ENCODE measurements around the gene REN. TPM values are rescaled to one million over a fixed set of nuclear protein-coding genes. Genes with fewer than 3 reads are reported as not detected.

Gene REN
- total RNA-seq, 1 experiment from 2014 or later: not detected

- peaks cover 23% of the 10 kb centered on the region for H3K27me3 Mint-ChIP-seq (ENCODE audit: low read depth)
Observed at GRCh38 chr1:204170494-204171155, 4.5 kb upstream of the REN start.

More at GRCh38 chr1:204170494-204171155, 4.5 kb upstream of the REN start:
- H2AFZ ChIP-seq (ENCODE audit: low read length): no peak overlapping the region
- no peak overlapping the region for H3T11ph ChIP-seq (ENCODE audit: low read length)
- no peak overlapping the region for H3K27ac Mint-ChIP-seq
- H4K5ac ChIP-seq (ENCODE audit: insufficient read length, low read depth, low read length): no peak overlapping the region
- H2BK120ac ChIP-seq (ENCODE audit: low read depth, low read length, poor library complexity, severe bottlenecking): no peak overlapping the region
- no peaks in the 10 kb centered on the region for H3K4me1 Mint-ChIP-seq
- H4K20me1 ChIP-seq (ENCODE audit: control insufficient read depth, insufficient read depth, insufficient read length): no peaks in the 10 kb centered on the region
- peaks cover 0 to 17% (median 8%) of the 10 kb centered on the region in 3 experiments; a peak in 5 of 7 replicates for H3K36me3 Mint-ChIP-seq (ENCODE audit: insufficient read depth in 1 of 3, low read depth in 3 of 3)
- WGBS (ENCODE audit: extremely low coverage, insufficient read length, low lambda C conversion rate): no CpG with 5 or more reads among the region's 3 CpGs
- H3K56ac ChIP-seq (ENCODE audit: insufficient read length, low read depth, low read length): no peak overlapping the region
- H3K4me2 ChIP-seq (ENCODE audit: insufficient read depth, insufficient read length, low read length): no peak overlapping the region
- H3K23ac ChIP-seq (ENCODE audit: insufficient read length, low read depth, low read length): no peak overlapping the region
- H2BK15ac ChIP-seq (ENCODE audit: low read depth, low read length): no peak overlapping the region
- H2AK5ac ChIP-seq (ENCODE audit: insufficient read length, low read length): no peak overlapping the region
- H3K4me3 Mint-ChIP-seq: no peak overlapping the region
- no peak overlapping the region for H3K14ac ChIP-seq (ENCODE audit: insufficient read depth, low read length)
- H3K27ac ChIP-seq (ENCODE audit: insufficient read length, low read depth, low read length): no peak overlapping the region
- no peak overlapping the region for H2BK20ac ChIP-seq (ENCODE audit: low read depth, low read length, poor library complexity, severe bottlenecking)
- TF ChIP-seq CTCF (conservative IDR thresholded peaks at IDR 0.05): no peak
- no peak overlapping the region for H3K9ac ChIP-seq (ENCODE audit: extremely low read depth, insufficient read length, low read length)
- no peak for DNase-seq
- H3K4me1 ChIP-seq (ENCODE audit: insufficient read depth, low read length): no peaks in the 10 kb centered on the region
- no peak overlapping the region for H4K91ac ChIP-seq (ENCODE audit: insufficient read length, low read depth, low read length)
- peaks cover 21% of the 10 kb centered on the region for H3K9me3 ChIP-seq (ENCODE audit: control insufficient read depth, low read depth, low read length)
- H3K23me2 ChIP-seq (ENCODE audit: insufficient read length, low read depth, low read length, poor library complexity, severe bottlenecking): no peaks in the 10 kb centered on the region
- H4K8ac ChIP-seq (replicated peaks; ENCODE audit: insufficient read length, low read depth, low read length): no peak overlapping the region
- no peaks in the 10 kb centered on the region for H3K79me2 ChIP-seq (ENCODE audit: insufficient read depth, low read length)
- H3K4ac ChIP-seq (ENCODE audit: low read depth, low read length): no peak overlapping the region
- no peak overlapping the region for H2BK5ac ChIP-seq (ENCODE audit: insufficient read length, low read length)
- no peak overlapping the region for H3K18ac ChIP-seq (ENCODE audit: insufficient read length, low read depth, low read length)
- H3K27me3 ChIP-seq (ENCODE audit: insufficient read depth, low read length): no peaks in the 10 kb centered on the region
- H3K79me1 ChIP-seq (ENCODE audit: insufficient read depth, low read depth, low read length, poor library complexity, severe bottlenecking): no peaks in the 10 kb centered on the region
- no peak overlapping the region for H2BK12ac ChIP-seq (ENCODE audit: insufficient read length, low read depth, low read length)
- peaks cover 32 to 37% of the 10 kb centered on the region in 2 experiments for H3K9me3 Mint-ChIP-seq

Data from H9 (cell line).